ENCODE measurements around the gene MARCHF5.
"Not testable (repeated sequence)": the region's sequence is repeated elsewhere in the genome, so short reads cannot be mapped to it uniquely, and the experiment has no call there.

The MARCHF5 gene

GRCh38 chr10:92387289-92387940, 96.4 kb downstream of the MARCHF5 start:
- DNase-seq (ENCODE audit: low read depth) = no peak

GRCh38 chr10:92393173-92393572, 102.2 kb downstream of the MARCHF5 start:
- not testable (repeated sequence) for DNase-seq (ENCODE audit: low read depth)

- no peak for DNase-seq (ENCODE audit: low read depth)
These were observed 104.3 kb downstream of the MARCHF5 start for GRCh38 chr10:92395271-92395670.

- not testable (repeated sequence) for DNase-seq (ENCODE audit: low read depth)
These were observed 111.3 kb downstream of the MARCHF5 start for GRCh38 chr10:92402234-92402633.
